Stimulated activated CD8-positive, alpha-beta memory T cell treated with anti-CD3 and anti-CD28 coated beads, Interleukin-12 subunit alpha, Interleukin-12 subunit beta, amount 100 ng/mL, for 4 hours (primary cell): ENCODE data around the gene SMYD3.

Source experiments
- DNase-seq: peaks from one replicate; pipeline ENCODE4 v3.0.0-alpha.2; 2020; ENCODE audit warnings: low read depth

Gene SMYD3

DNA sequence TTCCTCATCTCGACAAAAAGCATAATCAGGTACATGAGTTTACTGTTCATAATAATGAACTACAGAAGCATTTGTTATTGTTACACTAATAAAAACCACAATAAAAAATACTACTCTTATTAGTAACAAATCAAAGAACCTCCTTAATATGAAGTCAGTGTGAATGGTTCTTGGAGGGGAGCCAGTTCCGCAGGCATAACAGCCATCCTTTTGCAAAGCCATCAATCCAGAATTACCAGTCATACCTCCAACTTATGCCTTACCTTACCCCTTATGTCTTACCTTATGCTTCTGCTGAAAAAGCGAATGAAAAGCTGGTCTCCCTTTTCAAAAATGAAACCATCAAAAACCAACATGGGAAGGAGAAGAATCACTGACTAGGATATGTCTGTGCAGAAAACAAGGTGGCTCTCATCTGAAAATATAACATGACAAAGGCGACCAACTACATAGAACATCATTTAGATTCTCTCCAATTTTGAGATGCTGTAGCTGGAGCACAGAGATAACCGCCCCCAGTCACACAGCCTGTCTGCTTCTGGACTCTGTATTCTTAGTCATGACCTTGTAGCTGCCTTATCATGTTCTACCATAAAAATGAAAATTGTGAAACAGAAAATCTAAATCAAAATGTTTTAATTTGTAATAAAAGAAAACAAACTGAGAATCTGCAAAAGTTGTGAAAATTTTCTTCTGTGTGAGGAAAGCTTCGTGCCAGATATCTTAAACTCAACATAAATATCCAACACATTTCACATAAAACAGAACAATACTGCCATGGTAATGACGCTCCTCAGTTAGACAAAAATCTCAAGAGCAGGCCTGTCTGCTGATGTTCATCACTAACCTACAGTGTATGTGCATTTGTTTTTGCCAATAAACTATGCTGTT is 438.2 kb downstream of the SMYD3 start:
- DNase-seq: no peak

DNA sequence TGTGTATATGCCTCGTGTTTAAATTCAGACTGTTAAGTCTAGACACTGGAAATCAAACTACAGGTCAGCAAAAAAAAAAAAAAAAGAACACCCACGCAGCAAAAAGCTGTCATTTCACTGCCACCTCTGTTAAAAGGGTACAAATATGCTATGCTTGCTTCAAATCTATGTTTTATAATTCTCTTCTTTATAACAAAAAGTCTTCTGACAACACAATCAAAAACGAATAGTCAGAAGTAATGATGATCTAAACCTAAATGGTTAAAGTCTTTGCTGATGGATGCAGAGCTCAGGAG is 438.9 kb downstream of the SMYD3 start:
- no peak for DNase-seq

DNA sequence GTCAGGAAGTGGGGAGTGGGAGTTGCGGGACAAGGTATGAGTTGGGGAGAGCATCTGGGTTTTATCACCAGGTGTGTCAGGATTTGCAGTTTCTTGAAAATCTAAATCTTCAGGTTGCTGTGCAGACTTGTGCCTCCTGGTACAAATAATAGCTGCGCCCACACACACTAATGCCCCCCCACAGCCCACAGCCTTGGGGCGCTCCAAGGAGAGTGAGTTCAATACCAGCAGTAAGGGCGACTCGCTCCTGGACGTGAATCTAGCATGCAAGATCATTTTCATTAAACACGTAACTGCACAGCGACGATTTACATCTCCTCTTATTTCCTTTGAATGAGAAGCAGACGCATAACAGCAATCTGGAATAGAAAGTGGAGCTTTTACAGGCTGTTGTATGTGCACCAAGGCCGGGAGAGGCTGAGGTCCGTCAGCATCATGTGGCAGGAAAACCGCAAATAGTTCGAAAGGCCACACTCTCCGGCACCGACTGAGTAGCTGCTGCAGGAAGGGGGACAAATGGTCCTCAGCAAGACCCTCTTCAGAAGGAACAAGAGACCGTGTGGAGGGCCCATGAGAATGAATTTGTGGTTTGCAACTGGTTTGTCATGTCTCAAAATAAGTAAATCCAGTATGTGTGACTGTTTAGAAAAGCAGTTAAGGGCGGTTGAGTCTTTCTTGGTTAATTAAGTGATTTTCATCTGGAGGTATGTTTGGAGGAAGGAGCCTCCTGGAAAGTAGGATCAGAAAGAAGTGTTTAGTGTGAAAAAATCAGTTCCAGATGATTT is 439.5 kb downstream of the SMYD3 start:
- no peak for DNase-seq

DNA sequence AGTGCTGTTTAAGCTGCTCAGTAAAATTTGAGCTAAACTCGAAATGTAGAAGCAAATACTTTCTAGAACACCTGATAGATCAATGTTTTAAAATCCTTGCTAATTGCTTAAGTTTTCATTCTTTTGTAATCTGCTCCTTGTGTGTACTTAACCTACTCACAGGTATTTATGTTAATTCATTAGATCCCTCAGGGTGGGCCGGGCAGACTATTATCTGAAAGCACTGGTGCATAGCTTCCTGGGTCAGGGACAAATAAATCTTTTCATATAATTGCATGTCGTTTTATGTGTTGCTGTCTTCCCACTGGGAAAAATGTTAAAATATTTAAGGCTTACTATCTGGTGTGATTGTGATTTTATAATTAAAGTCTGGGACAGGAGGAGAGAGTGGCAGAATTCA is 440.5 kb downstream of the SMYD3 start:
- DNase-seq: no peak

DNA sequence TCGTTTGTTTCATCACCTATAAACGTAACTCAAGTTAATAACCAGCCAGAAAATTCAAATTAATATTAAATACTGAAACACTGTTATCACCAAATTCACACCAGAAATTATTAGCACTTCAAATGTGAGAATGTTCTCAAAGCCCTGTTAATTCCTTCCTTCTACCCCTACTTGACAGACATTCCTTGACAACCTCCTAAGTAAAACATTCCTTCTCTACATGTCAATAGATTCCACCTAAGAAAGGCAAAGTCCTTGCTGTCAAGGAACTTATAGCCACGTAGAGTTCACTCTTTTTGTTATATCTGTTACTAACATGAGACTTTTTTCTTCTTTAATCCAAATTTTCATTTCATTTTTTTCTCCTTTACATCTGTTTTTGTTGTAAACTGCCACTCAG is 441.5 kb downstream of the SMYD3 start:
- no peak for DNase-seq

DNA sequence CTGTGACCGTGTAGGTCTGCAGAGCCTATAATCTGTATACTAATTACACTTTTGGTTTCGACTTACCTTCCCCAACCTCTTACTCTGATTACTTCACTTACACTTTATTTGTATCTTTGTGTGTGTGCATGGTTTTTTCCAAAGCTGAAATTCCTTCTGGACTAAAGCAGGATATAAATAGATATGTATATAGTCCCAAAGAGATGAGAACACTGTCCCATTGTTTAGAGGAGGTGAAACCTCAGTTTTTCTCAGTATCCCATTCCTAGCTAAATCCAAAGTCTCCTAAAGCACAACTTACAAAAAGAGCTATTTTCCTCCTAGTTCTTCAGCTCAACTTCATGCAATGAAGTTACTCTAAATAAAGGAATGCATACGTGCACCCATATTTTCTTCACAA is 442.2 kb downstream of the SMYD3 start:
- DNase-seq: no peak

DNA sequence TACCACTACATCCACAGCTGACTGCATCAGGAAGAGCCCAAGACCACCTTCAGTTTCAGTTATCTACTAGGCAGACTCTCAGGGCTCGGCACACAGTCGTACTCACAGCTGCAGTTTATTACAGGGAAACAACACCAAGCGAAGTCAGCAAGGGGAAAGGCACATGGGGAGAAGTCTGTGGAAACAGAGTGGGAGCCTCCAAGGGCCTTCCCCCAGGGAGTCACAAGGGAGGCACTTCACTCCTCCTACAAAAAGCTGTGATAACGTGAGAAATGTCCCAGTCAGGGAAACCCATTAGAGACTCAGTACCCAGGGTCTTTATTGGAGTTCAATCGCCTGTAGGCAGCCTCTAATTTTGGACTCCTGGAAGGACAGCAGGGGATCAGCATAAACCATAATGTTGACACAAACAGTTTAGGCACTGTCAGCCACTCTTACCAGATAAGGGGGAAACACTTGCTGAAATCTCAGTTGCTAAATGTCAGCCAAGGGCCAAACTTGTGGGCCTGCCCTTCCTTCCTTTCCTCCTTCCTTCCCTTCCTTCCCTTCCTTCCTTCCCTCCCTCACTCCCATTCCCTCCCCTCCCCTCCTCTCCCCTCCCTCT is 444.0 kb downstream of the SMYD3 start:
- DNase-seq: no peak

DNA sequence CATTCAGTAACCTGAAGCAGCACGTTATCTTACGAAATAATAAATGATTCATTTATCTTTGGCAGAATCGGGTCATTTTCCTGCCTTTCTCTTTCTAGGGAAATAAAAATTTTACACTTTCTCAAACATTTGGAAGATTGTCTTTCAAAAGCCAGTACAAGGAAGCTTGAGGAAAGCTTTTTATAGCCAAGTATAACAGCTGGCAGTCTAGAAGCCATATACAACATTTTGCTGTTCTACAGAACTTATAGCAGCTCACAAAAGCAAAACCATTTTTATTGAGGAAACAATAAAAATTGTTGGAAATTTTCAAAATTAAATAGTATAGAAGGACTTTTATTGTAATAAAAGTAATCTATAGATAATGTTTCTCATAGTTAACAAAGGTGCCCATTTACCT is 448.6 kb downstream of the SMYD3 start:
- no peak for DNase-seq

DNA sequence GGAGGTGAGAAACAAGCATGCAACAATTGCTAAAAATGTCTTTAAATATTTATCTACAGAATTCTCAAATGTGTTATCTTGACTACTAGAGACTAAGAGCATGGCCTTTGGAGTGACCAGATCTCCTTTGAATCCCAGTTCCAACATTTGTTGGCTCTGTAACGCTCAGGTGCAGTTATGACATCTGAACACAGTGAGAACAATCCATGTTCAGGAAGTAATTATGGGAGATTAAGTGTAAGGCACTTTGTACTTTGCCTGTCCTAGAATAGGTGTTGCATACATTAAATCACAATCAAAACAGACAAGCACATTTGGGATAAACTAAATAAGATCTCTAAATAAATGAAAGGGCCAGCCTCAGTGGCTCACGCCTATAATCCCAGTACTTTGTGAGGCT is 454.5 kb downstream of the SMYD3 start:
- DNase-seq: no peak

DNA sequence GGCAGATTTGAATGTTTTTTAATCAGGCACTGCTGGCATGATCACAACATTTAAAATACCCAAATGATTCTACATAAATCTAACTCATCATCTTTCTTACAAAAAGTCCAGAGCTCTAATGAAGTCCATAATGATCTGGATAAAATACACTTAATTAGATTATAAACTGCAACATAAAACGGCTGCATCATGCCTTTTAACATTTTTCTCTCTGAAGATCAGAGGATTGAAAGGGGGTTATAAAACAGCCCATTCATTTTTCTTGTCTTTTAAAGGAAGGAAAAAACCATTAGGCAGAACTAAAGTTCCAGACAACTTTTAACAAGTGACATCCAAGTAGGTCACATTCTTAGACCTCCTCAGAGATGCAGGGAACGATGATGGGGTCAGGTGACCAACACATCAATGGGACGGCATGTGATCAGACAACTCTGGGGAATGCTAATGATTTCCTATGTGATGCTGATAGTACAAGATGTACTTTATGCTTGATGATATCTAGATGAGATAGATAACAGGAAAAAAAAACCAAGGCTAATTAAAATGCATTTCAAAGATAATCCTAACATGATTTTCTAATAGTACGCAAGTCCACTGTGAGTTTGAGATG is 455.1 kb downstream of the SMYD3 start:
- no peak for DNase-seq

DNA sequence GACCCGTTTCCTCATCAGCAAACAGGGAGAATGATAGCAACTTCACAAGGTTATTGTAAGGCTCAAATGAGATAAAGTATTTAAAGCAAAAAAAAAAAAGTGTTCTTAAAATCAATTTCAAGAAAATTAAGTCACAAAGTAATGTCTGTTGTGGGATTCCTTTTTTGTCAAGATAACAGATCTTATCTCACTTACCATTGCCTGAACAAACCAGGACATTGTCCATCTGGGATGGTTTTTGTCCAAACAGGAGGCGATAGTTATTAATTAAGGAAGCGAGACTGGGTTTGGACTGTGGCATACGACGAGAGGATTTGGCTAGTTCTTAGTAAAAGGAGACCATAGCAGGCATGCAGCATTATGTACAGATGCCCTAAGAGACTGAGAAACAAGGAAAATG is 458.4 kb downstream of the SMYD3 start:
- DNase-seq: no peak

DNA sequence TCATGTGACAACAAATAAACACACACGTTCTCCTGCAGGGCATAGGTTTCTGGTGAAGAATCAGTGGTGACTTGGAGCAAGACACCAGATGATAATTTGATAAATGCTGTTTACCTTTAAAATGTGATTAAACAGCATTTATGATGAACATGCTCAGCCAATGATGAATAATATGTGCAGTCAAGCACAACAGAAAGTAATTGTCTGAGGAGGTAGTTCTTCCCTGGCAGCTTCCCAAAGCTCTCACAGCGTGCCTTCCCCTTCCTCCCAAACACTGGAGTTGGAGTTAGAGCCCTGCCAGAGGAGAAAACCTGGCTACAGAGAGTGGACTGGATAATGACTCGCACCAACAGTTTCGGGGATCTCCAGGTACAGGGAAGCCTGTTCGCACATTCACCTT is 463.5 kb downstream of the SMYD3 start:
- no peak for DNase-seq

DNA sequence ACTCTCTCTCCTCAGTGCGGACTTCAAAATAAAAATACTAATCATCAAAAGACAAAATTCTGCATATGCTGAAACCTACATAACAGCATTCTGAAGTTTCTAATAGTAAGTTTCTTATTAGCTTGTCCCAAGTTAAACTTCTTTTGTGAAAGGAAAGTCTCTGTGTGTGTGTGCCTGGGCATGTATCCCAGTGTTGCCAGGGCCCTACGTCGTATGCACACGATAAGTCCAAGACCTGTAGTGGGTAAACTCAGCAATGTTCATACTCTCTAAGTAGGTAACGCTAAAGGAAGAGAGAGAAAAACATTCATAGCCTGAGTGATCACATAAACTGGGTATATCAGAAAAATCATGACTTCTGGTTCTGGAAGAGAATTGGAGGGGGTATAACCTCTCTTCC is 465.7 kb downstream of the SMYD3 start:
- DNase-seq: no peak

DNA sequence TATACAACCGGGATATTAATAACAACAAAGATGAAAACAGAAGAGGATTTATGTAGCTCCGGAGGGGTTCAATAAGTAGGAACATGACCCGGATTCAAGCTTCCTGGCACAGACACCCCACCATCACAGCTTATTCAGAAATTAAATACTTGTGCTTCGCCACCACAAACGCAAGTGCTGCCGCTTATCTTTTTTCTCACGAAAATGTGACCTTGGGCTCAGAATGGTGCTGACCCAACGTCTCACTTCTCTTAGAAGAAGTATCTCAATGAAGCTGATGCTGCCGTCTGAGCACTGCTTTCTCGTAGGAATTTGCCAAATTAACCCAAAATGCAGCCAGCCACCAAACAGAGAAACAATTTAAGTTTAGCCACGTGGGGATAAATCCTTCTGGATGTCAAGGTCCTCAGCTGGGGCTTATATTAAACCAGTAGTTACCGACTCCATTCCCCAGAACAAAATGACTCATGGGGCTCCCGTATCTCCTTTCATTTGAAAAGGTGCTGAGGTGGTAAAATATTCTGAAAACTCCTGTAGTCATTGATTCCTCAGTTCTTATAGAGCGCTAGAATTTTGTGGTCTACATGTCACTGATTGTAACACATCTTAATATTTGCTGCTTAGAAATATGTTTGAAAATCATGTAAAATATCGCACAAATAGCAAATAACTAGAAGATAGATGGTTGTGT is 466.7 kb downstream of the SMYD3 start:
- DNase-seq: no peak

DNA sequence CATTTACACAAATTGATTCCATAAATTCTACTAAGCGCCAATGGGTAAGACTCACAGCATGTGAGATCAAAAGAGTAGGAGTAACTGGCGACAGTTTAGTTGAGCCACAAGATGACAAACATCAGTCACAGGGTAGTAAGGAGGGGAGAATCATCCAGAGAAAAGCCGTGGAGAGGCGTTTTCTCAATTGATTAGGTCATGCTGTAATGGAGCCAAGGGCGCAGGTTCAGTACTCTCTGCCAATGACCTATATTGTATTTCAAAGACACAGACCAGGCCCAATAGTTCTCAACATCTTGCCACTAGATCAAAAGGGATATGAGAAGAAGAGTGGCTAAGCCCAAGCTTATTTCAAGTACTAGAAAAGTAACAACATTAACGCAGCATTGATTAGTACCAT is 467.5 kb downstream of the SMYD3 start:
- no peak for DNase-seq

DNA sequence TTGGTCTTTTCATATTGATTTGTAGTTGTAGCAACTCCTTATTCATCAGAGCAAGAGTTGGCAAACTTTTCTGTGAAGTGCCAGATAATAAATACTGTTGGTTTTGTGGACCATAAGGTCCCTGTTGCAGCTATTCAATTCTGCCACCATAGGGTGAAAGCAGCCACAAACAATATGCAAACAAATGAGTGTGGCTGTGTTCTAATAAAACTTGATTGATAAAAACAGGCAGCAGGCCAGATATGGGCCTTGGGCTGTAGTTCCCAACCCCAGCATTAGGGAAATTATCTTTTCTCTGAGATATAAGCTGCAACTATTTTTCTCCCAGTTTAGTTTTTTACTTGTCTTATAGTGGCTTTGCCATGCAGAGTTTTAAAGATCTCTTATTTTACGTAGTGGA is 469.2 kb downstream of the SMYD3 start:
- no peak for DNase-seq

DNA sequence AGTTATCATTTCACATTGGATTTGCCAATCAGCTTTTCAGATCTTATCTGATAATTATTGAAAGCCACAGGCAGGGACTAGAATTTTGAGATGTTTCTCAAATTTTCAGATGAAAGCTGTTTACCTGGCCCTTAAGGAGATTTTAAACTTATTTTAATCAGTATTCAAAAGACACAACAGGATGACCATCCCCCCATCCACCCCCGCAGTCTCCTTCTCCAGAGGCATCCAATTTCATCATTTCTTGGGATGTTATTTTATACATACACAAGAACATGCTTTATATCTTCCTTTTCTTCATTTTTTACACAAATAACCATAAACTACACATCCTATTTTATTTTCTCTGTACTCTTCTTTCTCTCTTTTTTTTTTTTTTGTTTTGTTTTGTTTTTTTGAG is 470.9 kb downstream of the SMYD3 start:
- no peak for DNase-seq

DNA sequence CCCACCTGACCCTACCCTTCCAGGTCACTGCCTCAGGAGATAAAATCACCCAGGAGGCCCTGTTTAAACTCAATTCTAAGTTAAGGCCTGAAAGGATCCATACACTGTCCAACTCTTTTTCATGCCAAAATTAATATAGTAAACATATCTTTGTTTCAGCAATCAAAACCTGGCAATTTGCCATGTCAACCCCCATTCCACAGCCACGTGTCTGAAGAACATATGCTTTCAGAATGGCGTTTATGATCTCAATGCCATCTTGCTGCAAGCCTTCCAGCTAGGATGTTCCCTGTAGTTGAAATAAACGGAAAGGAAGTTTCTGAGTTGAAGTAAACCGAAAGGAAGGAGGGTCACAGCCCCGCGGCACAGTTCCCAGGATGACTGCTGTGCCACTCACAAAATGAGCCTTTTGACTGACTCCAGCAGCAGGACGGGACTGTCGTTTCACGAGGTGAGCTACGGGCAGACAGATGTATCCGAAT is 472.0 kb downstream of the SMYD3 start:
- DNase-seq: no peak

DNA sequence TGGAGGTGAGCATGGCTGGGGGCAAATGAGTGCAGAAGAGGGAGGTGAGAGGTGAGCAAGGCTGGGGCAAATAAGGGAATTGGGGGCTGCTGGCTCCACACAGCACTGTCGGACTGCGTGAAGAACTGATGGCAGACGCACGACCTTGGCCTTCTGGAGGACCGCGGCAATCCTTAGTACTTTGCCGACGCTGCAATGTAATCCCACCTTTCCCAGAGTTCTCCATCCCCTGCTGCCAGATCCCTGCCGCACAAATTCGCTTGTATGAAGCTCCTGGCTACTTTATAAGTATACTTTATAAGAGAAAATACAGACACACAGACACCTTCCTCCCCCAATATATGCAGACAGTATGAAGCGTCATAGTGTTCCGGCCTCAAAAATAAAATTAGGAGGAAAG is 472.4 kb downstream of the SMYD3 start:
- no peak for DNase-seq

DNA sequence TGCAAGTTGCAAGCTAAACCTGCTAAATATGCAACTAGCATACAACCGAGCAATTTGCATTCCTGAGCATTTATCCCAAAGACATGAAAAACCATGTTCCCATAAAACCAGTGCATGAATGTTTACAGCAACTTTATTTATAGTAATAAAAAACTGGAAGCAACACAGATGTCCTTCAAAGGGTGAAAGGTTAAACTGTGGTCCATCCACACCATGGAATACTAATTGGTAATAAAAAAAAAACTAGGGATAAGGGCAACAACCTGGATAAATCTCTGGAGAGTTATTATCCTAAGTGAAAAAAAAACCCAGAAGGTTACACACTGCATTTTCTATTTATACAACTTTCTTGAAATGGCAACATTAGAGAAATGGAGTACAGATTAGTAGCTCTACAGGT is 474.1 kb downstream of the SMYD3 start:
- DNase-seq: no peak

DNA sequence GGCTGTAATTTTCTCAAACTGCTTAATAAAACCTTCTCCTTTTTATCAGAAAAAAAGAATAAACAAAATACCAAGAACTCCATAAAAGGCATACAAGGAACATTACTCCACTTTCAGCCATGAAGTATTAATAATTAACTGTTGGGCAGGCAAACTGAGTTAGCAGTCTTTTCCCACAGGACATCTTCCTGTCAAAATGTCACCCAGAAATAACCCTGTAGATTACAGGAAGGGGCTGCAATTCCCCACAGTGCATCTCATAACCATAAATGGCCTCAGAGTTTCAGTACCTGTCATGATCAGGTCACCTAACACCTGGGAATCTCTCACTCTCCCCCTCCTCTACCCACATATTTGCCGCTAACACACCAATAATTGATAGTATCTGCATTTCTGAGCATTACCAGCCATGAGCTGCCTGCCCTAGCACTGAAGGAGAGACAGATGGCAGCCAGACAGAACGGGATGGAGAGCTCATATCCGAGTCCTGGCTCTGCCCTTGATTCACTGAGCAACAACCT is 475.0 kb downstream of the SMYD3 start:
- DNase-seq: no peak

DNA sequence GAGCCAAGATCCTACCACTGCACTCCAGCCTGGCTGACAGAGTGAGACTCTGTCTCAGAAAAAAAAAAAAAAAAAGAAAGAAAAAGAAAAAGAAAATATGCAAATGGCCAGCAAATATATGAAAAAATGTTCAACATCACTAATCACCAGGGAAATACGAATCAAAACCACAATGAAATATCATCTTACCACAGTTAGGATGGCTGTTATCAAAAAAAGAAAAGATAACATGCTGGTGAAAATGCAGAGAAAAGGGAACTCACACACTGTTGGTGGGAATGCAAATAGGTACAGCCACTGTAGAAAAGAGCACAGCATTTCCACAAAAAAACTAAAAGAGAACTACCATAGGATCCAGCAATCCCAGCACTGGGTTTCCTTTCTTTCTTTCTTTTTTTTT is 477.5 kb downstream of the SMYD3 start:
- DNase-seq: no peak
